Frontal cortex (tissue), 4 donors: Measurements from ENCODE around the gene FHL3. TPM values are rescaled to one million over a fixed set of nuclear protein-coding genes. Genes with fewer than 3 reads are reported as not detected.
"Not testable (repeated sequence)": the region's sequence is repeated elsewhere in the genome, so short reads cannot be mapped to it uniquely, and the experiment has no call there.

Source experiments
- DNase-seq, 2 donors: peaks; one replicate each; pipeline ENCODE4 v3.0.0; 2012; ENCODE audit warnings: low spot score in 2 of 2
- FAIRE-seq: peaks from 2 replicates; lab custom pipeline; 2012; peaks lifted over from hg19 to GRCh38; lab: Jason Lieb, UNC
- total RNA-seq: library from RNA; depleted of rRNA; stranded (reverse); fragments of >200 nt; gene quantifications from one replicate; pipeline ENCODE4 v1.2.3, GENCODE V29; 2014
- donor health status: control.
- donor health status: control.
- donor health status: control.

The FHL3 gene
- total RNA-seq, 1 donor from 2014 or later, result 4.9 TPM

GRCh38 chr1:37997256-37998088 lies 7.8 kb downstream of the FHL3 start:
- FAIRE-seq (no peak), DNase-seq (no peak)

- DNase-seq (peak in 1 of 2 donors; percentile 17), FAIRE-seq (no peak)
Observed at GRCh38 chr1:37995751-37996345, 9.5 kb downstream of the FHL3 start.

- DNase-seq (peak in 1 of 2 donors; percentile 18), FAIRE-seq (no peak)
Observed at GRCh38 chr1:37994886-37995566, 10.3 kb downstream of the FHL3 start.

- no peak for FAIRE-seq
- DNase-seq, result peak in 1 of 2 donors; percentile 29
Observed at GRCh38 chr1:37989361-37989930, 15.9 kb downstream of the FHL3 start.

DNA sequence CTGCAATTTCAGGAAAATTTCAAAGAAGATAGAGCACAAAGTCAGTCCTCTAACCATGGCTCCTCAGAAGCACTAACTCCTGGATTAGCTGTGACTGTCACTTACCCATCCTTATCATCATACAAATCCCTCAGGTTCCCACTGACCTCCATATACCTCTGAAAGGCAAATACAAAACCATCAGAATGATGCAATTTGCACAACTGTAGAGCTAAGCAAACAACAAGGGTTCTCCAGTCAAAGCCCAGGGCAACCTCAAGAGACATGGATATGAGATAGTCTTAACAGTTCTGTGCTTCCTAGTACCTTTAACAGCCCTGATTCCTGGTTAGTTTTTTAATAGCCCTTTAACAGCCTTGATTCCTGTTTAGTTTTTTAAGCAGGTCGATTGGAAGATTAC lies 17.6 kb downstream of the FHL3 start:
- DNase-seq, result no peak
- no peak for FAIRE-seq

DNA sequence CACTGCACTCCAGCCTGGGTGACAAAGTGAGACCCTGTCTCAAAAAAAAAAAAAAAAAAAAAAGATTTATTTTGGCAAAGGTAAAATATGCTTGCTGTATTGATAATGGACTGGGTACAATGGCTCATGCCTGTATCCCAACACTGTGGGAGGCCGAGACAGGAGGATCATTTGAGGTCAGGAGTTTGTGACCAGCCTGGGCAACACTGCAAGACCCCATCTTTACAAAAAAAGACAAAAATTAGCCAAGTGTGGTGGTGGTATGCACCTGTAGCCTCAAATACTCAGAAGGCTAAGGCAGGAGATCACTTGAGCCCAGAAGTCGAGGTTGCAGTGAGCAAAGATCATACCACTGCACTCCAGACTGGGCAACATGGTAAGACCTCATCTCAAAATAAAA lies 21.8 kb downstream of the FHL3 start:
- no peak for DNase-seq
- FAIRE-seq, result no peak

- DNase-seq (no peak), FAIRE-seq (no peak)
Observed at GRCh38 chr1:37978541-37978940, 26.8 kb downstream of the FHL3 start.

DNA sequence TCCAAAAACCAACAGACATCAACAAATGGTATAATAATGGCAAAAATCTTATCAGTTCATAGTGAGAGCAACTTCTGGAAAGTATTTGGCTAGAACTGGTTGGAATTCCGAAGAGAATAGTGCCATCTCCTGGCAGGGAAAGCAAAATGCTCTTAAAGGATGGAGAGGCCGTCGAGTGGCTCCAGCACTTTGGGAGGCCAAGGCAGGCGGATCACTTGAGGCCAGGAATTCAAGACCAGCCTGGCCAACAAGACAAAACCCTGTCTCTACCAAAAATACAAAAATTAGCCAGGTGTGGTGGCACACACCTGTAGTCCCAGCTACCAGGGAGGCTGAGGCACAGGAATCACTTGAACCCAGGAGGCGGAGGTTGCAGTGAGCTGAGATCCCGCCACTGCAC lies 30.2 kb downstream of the FHL3 start:
- FAIRE-seq, result not testable (repeated sequence)
- peak in 1 of 2 donors; percentile 44 for DNase-seq

GRCh38 chr1:37974567-37974966 lies 30.7 kb downstream of the FHL3 start:
- DNase-seq (no peak), FAIRE-seq (no peak)

DNA sequence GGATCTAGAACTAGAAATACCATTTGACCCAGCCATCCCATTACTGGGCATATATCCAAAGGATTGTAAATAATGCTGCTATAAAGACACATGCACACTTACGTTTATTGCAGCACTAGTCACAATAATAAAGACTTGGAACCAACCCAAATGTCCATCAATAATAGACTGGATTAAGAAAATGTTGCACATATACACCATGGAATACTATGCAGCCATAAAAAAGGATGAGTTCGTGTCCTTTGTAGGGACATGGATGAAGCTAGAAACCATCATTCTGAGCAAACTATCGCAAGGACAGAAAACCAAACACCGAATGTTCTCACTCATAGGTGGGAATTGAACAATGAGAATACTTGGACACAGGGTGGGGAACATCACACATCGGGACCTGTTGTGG lies 31.6 kb downstream of the FHL3 start:
- not testable (repeated sequence) for DNase-seq, FAIRE-seq

DNA sequence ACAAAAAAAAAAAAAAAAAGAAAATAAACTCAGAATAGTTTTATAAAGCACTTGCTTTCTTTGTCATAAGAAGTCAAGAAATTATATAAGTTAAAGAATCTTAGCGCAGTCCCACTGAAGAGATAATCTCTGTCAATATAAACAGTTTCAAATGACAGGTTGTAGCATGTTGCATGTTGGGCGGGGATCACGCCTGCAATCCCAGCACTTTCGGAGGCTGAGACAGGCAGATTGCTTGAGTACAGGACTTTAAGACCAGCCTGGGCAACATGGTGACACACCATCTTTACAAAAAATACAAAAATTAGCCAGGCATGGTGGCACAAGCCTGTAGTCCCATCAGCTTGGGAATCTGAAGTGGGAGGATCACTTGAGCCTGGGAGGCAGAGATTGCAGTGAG lies 40.0 kb downstream of the FHL3 start:
- FAIRE-seq (no peak), DNase-seq (no peak)

DNA sequence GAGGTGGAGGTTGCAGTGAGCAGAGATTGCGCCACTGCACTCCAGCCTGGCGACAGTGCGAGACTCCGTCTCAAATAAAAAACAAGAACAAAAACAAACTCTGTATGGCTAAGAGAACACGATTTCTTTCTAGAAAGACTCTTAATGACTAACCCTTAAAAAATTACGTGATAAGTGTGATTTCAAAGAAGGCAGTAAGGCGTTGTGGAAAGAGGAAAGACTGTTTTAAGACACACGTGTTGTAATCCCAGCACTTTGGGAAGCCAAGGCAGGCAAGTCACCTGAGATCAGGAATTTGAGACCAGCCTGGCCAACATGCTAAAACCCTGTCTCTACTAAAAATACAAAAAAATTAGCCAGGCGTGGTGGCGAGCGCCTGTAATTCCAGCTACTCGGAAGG lies 41.2 kb downstream of the FHL3 start:
- not testable (repeated sequence) for DNase-seq, FAIRE-seq

GRCh38 chr1:37958690-37959089 lies 46.6 kb downstream of the FHL3 start:
- no peak for DNase-seq
- FAIRE-seq, result no peak

GRCh38 chr1:37955685-37956084 lies 49.6 kb downstream of the FHL3 start:
- no peak for FAIRE-seq
- no peak for DNase-seq

GRCh38 chr1:37954316-37954971 lies 50.9 kb downstream of the FHL3 start:
- no peak for DNase-seq
- no peak for FAIRE-seq

GRCh38 chr1:37952738-37953137 lies 52.6 kb downstream of the FHL3 start:
- FAIRE-seq, result no peak

GRCh38 chr1:37951783-37952624 lies 53.3 kb downstream of the FHL3 start:
- FAIRE-seq, result no peak
- no peak for DNase-seq

More at GRCh38 chr1:37952738-37953137, 52.6 kb downstream of the FHL3 start:
- DNase-seq, result no peak

DNA sequence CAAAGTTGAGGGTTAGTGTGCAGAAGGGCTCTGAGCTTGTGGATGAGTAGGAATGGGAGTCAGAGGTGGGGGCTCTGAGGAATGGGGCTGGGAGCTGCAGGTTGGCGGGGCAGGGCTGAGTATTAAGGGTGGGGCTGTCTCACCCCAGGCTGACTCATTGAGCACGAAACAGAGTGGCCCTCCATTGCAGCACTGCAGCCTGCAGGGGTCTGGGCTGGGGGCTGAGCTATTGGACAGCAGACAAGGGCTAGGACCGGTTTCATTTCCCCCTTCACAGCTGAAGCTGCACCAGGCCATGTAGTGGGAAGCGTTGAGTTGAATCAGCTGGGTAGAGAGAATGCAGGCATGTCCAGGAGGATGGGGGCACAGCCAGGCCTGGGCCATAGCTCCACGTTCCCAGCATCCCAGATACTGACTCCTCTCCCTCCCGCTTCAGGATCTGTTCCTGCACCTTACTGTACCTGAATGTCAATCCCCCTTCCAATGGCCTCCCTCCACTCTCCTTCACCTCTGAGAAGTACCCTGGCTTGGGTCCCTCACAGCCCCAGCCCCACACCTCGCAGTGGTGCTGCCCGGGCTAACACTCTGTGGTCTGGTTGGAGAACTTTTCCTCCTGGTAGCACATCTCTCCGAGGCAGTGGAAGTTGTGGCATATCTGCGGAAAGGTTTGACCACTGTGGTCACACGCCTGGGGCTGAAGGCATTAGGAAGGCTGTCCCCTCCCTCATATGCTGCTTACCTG lies 54.1 kb downstream of the FHL3 start:
- no peak for FAIRE-seq
- DNase-seq, result no peak
